ENCODE measurements around the gene MED27. TPM values are rescaled to one million over a fixed set of nuclear protein-coding genes. Genes with fewer than 3 reads are reported as not detected.

MED27 gene
- total RNA-seq, 1 donor, result 25.7 TPM

GRCh38 chr9:131840751-131841702, 238.6 kb downstream of the MED27 start:
- no peak overlapping the region for H3K4me3 ChIP-seq (ENCODE audit: insufficient read depth, low read length)
- no peak overlapping the region for H2AFZ ChIP-seq (ENCODE audit: low read length)
- no peak overlapping the region for H3K4me2 ChIP-seq (ENCODE audit: insufficient read depth, low read length)
- peaks cover 12% of the 10 kb centered on the region for H3K4me1 ChIP-seq (ENCODE audit: insufficient read depth, low read length)
- peaks cover 22% of the 10 kb centered on the region for H3K27me3 ChIP-seq (ENCODE audit: insufficient read depth, low read length)
- H3K9me3 ChIP-seq (ENCODE audit: low read depth, low read length), result no peaks in the 10 kb centered on the region
- peak; percentile 73 for DNase-seq (ENCODE audit: insufficient read length, low spot score, missing footprints)
- no peak overlapping the region for H3K27ac ChIP-seq (ENCODE audit: low read depth, low read length)
- no peaks in the 10 kb centered on the region for H3K36me3 ChIP-seq (ENCODE audit: insufficient read depth, low read length)
- TF ChIP-seq, protein P1, sequence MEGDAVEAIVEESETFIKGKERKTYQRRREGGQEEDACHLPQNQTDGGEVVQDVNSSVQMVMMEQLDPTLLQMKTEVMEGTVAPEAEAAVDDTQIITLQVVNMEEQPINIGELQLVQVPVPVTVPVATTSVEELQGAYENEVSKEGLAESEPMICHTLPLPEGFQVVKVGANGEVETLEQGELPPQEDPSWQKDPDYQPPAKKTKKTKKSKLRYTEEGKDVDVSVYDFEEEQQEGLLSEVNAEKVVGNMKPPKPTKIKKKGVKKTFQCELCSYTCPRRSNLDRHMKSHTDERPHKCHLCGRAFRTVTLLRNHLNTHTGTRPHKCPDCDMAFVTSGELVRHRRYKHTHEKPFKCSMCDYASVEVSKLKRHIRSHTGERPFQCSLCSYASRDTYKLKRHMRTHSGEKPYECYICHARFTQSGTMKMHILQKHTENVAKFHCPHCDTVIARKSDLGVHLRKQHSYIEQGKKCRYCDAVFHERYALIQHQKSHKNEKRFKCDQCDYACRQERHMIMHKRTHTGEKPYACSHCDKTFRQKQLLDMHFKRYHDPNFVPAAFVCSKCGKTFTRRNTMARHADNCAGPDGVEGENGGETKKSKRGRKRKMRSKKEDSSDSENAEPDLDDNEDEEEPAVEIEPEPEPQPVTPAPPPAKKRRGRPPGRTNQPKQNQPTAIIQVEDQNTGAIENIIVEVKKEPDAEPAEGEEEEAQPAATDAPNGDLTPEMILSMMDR (IDR thresholded peaks at IDR 0.05; ENCODE audit: extremely low read depth, low read depth, low read length), result no peak
- no peaks in the 10 kb centered on the region for H3K79me2 ChIP-seq (ENCODE audit: insufficient read depth, low read length)
- peaks cover 7% of the 10 kb centered on the region for H4K20me1 ChIP-seq (ENCODE audit: insufficient read depth, low read length)

- Histone ChIP-seq H3K4me3 (ENCODE audit: insufficient read depth, low read length) (no peak overlapping the region), H3K4me2 (ENCODE audit: insufficient read depth, low read length) (peak overlapping the region; percentile 30), H4K20me1 (ENCODE audit: insufficient read depth, low read length) (peaks cover 7% of the 10 kb centered on the region), H3K9me3 (ENCODE audit: low read depth, low read length) (no peaks in the 10 kb centered on the region), H3K4me1 (ENCODE audit: insufficient read depth, low read length) (peaks cover 14% of the 10 kb centered on the region), H3K36me3 (ENCODE audit: insufficient read depth, low read length) (no peaks in the 10 kb centered on the region), H2AFZ (ENCODE audit: low read length) (no peak overlapping the region), H3K79me2 (ENCODE audit: insufficient read depth, low read length) (no peaks in the 10 kb centered on the region), H3K27me3 (ENCODE audit: insufficient read depth, low read length) (peaks cover 23% of the 10 kb centered on the region), H3K27ac (ENCODE audit: low read depth, low read length) (no peak overlapping the region)
- TF ChIP-seq, protein P1 (IDR thresholded peaks at IDR 0.05; ENCODE audit: extremely low read depth, low read depth, low read length), result no peak
- DNase-seq (ENCODE audit: insufficient read length, low spot score, missing footprints), result peak; percentile 82
These were observed 239.4 kb downstream of the MED27 start for GRCh38 chr9:131840220-131840619.

DNA sequence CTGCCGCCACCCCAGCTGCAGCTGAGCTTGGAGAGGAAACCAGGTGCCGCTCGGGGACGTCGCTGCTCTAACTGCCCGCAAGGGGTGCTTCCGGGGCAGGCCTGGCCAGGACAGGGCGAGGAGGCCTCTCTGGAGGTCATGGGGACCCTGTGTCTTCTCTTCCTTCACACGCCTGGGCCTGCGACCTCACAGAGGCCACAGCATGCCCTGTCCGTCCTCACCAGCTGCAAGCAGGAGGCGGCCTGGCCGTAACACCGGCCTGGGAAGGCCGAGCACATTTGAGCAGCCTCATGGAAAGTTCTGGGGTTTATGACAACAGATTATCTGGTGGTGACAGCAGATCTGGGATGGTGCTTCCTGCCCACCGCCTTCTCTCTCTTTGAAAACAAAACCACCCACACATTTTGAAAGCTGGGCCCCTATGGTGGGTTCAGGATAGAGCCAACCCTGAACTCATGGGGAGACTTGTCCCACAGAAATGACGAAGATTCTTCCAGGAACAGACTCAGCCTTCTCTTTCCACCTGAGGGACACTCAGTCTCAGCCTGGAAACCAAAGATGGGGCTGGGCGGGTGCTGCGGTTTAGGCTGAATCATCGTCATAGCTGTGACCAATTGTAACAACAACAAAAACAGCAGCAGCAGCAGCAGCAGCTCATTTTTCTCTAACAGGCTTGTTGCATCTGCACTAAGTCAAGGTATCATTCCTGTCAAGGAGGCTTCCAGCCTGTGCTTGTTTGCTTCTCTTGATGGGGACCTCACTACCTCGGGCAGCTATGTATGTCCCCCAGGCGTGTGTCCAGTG, 240.2 kb downstream of the MED27 start:
- no peak overlapping the region for H2AFZ ChIP-seq (ENCODE audit: low read length)
- peaks cover 27% of the 10 kb centered on the region for H3K27me3 ChIP-seq (ENCODE audit: insufficient read depth, low read length)
- no peak overlapping the region for H3K4me3 ChIP-seq (ENCODE audit: insufficient read depth, low read length)
- TF ChIP-seq, protein P1 (IDR thresholded peaks at IDR 0.05; ENCODE audit: extremely low read depth, low read depth, low read length), result no peak
- no peaks in the 10 kb centered on the region for H3K79me2 ChIP-seq (ENCODE audit: insufficient read depth, low read length)
- H3K36me3 ChIP-seq (ENCODE audit: insufficient read depth, low read length), result no peaks in the 10 kb centered on the region
- no peak overlapping the region for H3K27ac ChIP-seq (ENCODE audit: low read depth, low read length)
- peak overlapping the region; percentile 30 for H3K4me2 ChIP-seq (ENCODE audit: insufficient read depth, low read length)
- peaks cover 19% of the 10 kb centered on the region for H3K4me1 ChIP-seq (ENCODE audit: insufficient read depth, low read length)
- no peaks in the 10 kb centered on the region for H3K9me3 ChIP-seq (ENCODE audit: low read depth, low read length)
- peaks cover 7% of the 10 kb centered on the region for H4K20me1 ChIP-seq (ENCODE audit: insufficient read depth, low read length)
- DNase-seq (ENCODE audit: insufficient read length, low spot score, missing footprints), result peak; percentile 98
